ENCODE data around the gene MCF2L.
"Not testable (repeated sequence)": the region's sequence is repeated elsewhere in the genome, so short reads cannot be mapped to it uniquely, and the experiment has no call there.

MCF2L gene, protein sequence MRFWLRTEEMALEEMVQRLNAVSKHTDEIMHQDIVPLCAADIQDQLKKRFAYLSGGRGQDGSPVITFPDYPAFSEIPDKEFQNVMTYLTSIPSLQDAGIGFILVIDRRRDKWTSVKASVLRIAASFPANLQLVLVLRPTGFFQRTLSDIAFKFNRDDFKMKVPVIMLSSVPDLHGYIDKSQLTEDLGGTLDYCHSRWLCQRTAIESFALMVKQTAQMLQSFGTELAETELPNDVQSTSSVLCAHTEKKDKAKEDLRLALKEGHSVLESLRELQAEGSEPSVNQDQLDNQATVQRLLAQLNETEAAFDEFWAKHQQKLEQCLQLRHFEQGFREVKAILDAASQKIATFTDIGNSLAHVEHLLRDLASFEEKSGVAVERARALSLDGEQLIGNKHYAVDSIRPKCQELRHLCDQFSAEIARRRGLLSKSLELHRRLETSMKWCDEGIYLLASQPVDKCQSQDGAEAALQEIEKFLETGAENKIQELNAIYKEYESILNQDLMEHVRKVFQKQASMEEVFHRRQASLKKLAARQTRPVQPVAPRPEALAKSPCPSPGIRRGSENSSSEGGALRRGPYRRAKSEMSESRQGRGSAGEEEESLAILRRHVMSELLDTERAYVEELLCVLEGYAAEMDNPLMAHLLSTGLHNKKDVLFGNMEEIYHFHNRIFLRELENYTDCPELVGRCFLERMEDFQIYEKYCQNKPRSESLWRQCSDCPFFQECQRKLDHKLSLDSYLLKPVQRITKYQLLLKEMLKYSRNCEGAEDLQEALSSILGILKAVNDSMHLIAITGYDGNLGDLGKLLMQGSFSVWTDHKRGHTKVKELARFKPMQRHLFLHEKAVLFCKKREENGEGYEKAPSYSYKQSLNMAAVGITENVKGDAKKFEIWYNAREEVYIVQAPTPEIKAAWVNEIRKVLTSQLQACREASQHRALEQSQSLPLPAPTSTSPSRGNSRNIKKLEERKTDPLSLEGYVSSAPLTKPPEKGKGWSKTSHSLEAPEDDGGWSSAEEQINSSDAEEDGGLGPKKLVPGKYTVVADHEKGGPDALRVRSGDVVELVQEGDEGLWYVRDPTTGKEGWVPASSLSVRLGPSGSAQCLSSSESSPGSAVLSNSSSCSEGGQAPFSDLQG

DNA sequence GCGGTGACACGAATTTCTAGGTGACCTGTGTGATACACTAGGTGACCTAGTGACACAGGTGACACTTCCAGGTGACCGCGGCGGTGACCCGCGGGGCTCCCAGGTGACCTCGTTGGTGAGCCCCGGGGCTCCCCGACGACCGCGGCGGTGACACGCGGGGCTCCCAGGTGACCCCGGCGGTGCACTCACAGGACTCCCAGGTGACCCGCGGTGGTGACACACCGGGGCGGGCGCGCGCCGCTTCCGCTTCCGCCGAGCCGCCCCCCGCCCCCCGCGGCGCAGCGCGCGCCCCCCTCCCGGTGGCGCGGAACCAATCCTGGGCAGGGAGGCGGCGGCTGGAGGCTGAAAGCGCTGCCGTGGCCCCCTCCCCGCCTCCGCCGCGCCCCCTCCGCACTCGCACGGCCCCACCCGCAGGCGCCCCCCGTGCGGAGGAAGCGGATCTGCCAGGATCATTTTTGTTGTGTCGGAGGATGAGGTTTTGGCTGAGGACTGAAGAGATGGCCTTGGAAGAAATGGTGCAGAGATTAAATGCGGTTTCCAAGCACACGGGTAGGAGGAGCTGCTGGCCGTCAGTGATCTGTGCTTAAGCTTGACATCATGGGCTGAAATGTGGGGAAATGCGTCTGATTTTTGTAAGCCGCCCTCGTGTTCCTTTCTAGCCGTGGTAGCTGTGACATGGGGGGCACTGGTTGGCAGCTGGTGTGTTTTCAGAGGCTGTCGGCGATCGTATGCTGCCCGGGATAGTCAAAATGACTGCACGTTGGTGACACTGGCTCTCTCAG lies at the start of gene MCF2L:
Gene MCF2L, plus strand, starts transcription at position 305 of the 782 bp plus-strand sequence. Its CDS starts 166 bp downstream, at position 471.
- no peak for DNase-seq (ENCODE audit: low read depth)

DNA sequence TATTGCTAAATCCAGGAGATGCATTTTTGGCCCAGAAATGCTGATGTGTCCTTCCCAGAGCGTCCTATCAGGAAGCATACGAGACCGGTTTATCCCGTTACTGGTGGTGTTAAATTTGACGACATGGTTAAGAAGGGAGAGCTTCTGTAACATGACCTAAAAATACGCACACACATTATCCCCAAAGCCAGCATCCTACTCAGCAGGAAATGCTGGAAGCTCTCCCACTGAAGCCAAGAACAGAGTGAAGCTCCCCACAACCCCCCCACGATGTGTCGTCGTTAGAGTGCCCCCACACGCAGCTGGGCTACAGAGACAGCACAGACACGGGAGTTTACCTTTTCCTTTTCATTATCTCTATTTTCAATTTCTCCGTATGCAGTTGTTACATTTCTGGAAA lies 45.1 kb upstream of the MCF2L start:
- no peak for DNase-seq (ENCODE audit: low read depth)

DNA sequence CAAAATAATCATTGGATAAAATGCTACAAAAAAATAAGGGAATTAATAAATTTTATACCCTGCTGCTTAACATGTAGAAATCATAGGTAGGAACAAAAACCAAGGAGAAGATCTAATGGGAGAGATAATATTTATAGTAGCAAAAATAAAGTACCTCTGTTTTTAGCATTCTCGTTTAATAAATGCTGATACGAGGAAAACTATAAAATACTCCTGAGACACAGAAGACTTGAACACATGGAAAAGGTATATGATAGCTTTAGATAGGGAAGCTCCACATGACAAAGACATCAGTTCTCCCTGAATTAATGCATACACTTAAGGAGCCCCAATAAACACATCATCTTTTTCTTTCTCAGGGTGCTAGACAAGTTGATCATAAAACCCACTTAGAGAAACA lies 44.6 kb upstream of the MCF2L start:
- DNase-seq (ENCODE audit: low read depth) = no peak

DNA sequence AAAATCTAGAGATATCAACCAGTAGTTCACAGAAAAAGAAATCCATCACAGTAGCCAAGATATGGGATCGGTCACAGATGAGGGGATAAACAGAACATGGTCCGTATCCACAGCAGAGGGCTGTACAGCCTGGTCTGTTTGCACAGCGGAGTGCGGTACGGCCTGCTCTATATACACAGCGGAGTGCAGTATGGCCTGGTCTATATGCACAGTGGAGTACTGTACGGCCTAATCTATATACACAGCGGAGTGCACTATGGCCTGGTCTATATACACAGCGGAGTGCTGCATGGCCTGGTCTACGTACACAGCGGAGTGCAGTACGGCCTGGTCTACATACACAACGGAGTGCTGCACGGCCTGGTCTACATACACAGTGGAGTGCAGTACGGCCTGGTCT lies 43.0 kb upstream of the MCF2L start:
- no peak for DNase-seq (ENCODE audit: low read depth)

DNA sequence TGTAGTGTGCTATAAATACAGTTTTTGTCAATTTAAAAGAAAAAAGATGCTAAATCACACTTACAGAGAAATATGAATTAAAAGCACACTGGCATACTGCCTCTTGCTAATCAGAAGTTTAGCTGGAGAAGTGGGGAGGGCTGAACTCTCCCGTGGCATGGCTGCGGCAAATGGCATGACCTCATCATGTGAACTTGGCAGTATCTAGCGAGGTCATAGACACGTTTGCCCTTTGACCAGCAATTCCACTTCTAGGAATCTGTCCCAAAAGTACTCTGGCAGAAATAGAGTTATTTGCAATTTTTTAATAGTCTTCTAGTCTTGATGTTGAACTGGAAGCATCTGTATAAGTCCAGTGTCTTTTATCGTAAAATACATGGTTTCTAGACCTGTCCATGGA lies 42.0 kb upstream of the MCF2L start:
- no peak for DNase-seq (ENCODE audit: low read depth)

DNA sequence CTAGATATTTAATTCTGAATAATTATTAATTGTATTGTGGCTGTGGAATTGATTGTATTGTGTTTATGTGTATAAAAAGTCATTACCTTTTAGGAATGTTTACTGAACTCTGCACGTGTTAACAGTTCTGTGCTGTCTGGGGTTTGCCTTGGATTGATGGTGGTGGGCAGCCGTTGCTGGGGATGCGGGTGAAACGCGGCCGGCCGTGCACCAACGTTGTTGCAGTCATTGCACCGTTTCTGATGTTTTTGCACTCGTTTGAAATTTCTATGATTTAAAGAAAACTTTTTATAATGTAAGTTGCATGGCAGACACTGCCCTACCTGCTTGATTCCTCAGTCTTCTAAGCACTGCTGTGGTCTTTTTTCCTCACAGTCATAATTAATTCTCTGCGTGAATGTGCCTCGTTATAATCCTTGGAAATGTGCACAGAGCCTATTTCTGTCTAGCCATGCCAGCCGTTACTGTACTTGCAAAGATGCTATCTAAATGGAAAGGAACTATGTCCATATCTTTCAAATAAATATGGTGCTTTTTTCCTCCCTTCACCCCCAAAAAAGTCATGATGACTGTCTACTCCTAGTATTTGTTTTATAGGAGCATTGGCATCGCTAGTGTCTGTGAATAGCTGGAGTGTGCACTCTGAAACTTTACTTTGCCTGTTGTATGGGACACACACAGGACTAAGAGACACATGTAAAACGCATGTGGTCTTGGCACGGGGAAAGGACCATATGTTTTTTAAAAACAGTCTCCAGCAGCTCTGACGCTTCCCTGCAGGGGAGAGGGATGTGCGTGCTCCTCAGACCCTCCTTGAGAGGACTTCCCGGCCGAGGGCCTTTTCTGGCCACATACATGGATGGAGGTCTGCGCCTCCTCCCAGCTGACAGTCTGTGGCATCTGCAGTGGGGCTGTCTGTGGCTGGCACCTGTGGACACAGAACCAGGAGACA lies 40.7 kb upstream of the MCF2L start:
- DNase-seq (ENCODE audit: low read depth) = no peak

DNA sequence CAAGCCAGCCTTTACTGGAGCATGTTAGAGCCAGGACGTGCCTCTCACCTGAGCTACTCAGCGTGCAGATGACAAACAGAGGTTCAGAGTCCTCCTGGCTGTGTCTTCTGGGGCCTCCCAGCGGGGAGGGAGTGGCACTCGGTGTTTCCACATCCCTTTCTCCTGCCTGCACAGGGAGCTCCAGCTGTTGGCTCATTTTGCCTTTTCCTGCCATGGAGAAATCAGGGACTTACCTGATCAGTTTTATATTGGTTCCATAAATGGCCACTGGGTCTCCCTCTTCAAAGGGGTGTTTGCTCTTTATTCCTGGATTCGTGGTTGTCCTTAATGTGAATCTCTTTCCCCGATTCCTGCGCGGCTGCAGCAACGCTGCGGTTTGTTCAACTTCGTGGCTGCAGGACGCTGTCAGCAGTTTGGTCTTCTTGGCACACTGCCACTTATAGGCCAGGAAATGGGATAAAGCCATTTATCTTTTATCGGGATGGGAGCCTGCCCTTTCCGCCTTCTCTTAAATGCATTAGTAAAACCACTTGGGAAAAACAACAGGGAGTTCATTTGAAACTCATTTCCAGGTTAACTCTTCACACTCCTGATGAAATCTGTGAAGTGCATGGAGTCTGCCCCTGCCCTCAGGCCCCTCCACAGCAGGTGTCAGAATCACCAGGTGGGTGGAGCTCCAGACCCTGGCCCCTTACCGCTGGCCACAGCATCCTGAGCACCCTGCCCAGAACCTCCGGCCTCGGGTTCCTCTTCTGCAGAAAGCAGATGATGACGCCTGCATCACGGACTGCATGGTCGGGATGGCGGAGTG lies 39.8 kb upstream of the MCF2L start:
- DNase-seq (ENCODE audit: low read depth) = peak; percentile 73

DNA sequence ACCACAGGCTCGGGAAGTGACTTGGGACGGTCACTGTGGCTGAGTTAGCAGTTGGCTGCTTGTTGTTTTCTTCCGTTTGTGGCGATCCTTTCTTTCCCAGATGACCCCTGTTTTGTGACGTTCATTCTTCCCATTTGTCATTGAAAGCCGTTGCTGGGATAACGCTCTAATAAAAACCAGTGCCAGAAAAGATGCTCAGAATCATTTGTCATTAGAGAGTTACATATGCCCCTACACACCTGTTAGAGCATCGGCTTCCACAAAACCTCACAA lies 39.3 kb upstream of the MCF2L start:
- DNase-seq (ENCODE audit: low read depth) = no peak

DNA sequence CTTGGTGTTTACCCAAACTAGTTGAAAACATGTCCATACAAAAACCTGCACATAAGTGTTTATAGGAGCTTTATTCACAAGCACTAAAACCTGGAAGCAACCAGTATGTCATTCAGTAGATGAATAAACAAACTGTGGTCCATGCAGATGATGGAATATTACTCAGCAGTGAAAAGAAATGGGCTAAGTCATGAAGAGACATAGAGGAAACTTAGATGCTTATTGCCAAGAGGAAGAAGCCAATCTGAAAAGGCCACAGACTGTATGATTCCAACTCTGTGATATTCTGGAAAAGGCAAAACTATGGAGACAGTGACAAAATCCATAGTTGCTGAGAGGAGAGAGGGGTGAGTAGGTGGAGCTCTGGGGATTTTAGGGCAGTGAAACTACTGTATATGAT lies 38.8 kb upstream of the MCF2L start:
- no peak for DNase-seq (ENCODE audit: low read depth)

DNA sequence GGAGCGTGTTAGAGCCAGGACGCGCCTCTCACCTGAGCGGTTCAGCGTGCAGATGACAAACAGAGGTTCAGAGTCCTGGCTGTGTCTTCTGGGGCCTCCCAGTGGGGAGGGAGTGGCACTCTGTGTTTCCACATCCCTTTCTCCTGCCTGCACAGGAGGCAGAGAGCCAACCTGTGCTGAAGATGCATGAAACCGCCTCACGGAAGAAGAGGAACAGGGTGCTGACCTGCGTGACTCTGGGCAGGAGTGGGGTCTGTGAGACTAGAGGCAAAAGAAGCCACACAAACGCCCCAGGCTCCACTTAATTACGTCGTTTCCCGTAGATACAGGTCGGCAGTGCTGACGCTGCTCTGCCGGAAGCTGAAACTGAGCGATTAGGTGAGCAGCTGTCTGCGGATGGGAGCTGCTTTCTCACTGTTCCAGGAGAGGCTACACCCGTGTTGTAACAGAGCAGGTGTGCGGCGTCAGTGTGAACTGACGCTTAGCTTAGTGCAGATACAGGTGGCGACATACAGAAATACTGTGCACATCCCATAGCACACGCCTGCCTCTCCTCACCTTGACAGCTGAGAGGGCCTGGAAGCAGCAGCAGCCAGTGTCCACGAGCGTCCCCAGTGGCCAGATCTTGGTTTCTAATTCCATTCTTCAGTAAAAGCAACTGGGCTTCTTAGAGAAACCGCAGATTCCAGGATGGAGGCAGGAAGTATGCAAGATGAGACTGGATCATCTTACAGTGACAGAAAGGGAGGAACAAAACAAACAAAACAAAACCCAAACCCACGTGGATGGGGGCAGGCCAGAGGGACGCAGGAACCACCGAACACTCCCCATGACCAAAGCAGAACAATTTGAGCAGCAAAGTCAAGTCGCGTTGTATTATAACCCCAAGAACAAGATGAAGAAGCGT lies 37.7 kb upstream of the MCF2L start:
- DNase-seq (ENCODE audit: low read depth) = no peak

DNA sequence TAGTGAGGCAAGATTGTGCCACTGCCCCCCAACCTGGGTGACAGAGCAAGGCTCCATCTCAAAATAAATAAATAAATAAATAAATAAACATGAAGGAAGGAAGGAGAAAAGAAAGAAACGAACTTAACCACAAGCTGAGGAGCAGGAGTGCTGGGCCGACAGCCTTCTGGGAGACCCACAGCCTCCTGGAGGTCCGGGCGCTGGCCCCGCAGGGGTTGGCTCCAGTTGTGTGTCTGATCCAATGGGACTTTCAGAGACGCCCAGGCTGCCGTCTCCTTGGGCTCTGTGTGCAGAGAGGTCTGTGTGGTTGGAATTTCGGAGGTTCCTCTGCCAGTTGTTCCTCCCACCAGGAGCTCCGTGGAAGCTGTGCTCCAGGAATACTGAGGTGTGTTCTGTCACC lies 36.0 kb upstream of the MCF2L start:
- no peak for DNase-seq (ENCODE audit: low read depth)

DNA sequence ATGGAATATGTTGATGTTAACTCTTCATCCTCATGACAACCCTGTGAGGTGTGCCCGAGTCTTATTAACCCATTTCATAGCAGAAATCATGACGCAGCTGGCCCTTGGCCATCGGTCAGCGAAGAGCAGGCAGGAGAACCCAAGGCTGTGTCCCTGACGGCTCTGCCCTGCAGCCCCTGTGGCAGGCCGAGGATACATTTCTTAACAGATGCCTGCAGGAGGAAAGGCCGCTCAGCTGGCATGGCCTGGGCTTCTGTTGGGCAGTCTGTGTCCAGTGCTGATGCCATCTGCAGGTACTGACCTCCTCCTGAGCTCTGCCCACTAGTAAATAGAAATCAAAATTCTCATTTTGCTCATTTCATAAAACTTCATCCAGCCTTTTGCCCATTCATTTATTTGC lies 35.4 kb upstream of the MCF2L start:
- DNase-seq (ENCODE audit: low read depth) = no peak

DNA sequence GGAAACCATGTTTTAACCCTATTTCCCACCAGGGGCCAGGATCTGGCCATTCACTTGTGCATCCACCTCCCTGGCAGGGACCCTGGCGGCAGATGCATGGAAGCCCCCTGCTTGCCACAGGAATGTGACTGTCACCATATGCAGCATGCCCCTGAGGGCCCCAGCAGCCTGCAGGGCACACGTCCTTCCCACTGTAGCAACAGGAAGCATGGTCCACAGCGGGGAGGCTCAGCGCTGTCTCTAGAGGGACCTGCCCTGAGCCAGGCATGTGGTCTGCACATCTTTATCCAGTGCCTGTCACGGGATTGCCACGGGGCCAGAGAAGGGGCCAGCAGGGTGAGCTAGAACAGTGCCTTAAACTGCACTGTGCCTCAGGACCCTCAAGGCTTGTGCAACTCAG lies 34.9 kb upstream of the MCF2L start:
- no peak for DNase-seq (ENCODE audit: low read depth)

DNA sequence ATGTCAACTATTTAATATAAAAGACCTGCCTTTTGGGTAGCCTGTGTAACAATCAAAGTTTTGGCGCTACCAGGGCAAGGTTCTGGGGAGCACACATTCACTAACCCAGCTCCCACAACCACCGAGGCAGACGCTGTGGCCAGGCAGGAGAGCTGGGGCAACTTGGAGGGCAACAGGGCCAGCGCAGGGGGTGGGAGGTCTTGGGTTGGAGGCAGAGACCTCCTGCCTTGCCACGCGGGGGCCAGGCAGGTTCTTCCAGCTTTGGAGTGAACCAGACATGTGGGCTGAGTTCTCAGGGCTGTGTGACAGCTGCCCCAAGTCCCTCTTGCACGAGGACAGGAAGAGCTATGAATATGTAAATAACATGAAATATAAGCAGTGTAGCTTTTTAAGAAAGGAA lies 30.3 kb upstream of the MCF2L start:
- DNase-seq (ENCODE audit: low read depth) = no peak

DNA sequence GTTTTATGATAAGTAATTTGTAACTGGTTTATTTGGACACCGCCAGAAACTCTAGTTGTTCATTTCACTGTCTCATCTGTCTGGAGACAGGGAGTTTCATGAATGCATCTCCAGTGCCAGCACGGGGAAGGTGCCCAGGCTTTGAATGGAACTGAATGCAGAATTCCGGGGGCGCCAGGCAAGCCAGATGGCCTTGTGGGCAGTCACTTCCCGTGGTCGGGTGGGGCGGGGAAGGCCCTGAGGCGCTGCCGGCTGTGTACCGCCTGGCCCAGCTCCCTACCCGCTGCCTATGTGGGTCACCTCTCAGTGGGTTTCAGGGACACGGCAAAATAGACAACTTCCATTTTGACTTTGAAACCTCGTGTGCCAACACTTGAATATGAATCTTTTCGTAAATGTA lies 28.8 kb upstream of the MCF2L start:
- no peak for DNase-seq (ENCODE audit: low read depth)

DNA sequence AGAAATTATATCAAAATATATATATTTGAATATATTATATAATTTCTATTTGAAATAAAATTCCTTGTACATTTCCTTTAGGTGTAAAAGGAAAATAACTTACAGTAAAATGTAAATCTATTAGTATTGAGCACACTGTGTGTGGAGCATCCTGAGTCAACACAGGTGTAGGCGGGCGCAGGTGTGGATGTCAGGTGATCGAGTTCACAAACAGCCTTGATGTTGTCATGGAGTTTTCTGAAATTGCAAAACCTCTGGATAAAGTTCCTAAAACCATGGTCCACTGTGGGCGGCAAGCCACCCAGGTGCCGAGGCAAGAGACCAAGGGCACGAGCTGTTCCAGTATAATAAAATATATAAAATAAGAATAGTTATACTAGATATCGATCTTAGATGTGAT lies 27.7 kb upstream of the MCF2L start:
- DNase-seq (ENCODE audit: low read depth) = no peak

DNA sequence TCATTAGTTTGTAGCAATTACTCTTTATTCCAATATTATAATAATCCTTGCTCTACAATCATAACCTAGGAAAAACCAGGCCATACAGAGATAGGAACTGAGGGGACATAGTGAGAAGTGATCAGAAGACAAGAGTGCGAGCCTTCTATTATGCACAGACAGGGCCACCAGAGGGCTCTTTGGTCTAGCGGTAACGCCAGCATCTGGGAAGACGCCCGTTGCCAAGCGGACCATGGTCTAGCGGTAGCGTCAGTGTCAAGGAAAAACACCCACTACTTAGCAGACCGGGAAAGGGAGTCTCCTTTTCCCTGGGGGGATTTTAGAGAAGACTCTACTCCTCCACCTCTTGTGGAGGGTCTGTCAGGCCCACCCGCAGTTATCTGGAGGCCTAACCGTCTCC lies 27.2 kb upstream of the MCF2L start:
- DNase-seq (ENCODE audit: low read depth) = not testable (repeated sequence)

DNA sequence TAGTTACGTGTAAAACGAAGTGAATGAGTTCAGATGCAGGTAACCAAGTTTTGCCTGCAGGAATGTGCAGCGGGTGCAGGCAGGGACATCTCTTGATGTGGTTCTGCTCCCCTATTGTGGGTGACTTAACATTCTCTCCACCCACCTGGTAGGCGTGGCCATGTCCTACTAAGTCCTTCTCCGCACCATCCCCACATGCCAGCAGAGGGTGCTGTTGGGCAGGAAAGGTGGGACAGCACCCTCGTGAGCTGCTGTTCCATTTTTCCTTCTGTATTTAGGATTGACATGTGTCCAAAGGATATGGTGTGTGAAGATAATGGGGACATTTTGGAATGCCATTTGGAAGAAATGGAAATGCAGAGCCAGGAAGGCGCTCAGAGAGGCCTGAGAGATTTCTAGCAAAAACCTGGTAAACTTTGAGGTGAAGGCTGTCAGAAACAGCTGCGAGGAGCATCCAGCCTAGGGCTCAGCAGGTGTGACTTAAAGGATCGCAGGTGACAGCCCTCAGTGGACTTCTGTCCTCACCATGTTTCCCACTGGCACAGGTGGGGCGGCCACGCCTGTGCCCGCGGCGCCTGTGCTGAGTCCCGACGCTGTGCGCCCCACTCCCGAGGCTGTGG lies 26.2 kb upstream of the MCF2L start:
- peak; percentile 86 for DNase-seq (ENCODE audit: low read depth)

Data from CMK (cell line).